ENCODE measurements around the gene PLEKHA6.

The PLEKHA6 gene

DNA sequence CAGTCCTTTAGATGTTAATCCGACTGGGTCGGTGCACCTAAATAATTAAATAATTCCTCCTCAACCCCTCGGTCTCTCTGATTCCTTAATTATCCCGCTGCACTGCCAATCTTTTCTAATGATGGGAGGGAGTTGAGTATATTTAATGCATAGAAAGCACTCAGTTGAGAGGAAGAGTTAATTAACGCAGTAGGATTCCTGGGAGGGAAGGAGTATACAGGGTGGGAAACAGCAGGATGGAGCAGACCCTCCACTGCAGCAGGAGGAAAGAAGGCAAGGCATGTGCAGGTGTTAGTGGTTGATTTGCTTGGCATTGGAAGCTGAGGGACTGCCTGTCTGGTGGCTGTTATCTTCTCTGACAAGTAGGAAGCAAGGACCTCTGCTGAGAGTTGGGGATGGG, 183.7 kb downstream of the PLEKHA6 start:
- no peak for DNase-seq

- DNase-seq: no peak
Observed at GRCh38 chr1:204174958-204175357, 184.8 kb downstream of the PLEKHA6 start.

DNA sequence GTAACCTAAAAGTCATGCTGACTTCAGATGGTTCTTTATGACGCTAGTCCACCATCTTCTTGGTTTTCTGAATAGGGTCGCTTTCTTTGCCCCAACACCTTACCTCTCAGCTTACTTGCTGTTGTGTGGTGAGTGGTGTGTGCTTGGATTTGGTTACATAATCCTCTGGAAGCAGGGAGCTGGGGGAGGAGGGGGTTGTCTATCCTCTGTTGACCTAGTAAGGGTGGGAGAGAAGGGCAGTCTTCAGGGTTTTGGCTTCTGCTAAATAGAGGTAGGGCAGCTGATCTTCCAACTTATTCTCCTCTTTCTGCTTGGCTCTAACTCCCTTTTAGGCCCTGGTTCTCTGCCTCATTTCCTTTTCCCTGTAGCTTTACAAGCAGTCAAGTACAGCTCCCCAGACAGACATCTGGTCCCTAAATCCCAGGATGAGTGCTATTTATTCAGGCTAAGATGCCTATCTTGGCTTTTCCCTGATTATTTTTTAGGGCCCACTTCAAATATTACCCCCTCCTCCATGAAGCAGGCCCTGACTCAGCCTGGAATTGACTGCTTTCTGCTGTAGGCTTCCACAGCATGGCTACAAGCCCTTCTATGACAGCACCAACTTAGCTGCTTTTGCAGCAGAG, 187.2 kb downstream of the PLEKHA6 start:
- no peak for DNase-seq

- no peak for DNase-seq
Observed at GRCh38 chr1:204171751-204172178, 188.0 kb downstream of the PLEKHA6 start.

DNA sequence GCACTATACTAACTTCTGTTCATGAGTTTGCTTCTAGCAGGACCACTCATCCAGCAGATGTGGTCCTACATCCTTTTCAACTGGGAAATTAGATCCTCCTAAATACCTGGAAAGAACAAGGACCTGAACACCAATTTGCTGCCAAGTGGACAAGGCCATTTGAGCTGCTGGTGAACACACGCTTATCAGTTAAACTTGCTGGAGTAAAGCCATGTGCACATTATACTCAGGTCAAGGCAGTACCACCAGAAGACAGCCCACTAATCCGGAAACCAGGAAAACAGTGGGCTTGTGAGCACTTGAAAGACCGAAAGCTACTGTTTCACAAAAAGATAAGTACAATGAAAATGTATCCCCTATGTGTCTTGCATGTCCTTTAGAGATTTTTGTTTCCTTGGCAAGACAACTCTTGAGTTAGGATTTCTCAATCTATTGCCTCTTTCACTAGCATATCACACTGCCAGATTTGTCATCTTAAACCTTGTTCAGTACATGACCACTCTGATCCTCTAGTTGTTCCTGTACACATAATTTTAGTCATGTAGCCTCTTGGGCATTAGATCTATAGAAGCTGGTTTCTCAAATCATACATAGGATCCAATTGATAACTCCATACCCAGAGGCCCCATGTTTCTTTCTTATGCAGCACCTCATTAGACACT, 189.1 kb downstream of the PLEKHA6 start:
- no peak for DNase-seq

DNA sequence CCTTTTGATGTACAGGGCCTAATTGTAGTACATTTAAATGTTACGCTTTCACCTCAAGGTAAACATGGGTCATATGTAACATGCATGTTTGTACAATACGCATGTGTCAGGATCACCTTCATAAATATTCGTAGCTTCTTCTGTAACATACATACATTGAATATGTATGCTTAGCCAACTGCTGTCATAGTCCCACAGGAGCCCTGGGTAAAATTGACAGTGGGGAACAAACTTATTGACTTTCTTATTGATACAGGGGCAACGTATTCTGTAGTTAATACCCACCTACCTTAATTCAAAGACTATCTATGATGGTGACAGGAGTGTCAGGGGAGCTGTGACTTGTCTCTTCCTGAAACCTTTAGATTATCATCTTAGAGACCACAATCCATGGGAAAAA, 189.9 kb downstream of the PLEKHA6 start:
- no peak for DNase-seq

Data from NCI-H526 (cell line).